GM23338 (cell line): ENCODE data around the gene TUBB3. TPM values are rescaled to one million over a fixed set of nuclear protein-coding genes. Genes with fewer than 3 reads are reported as not detected.

ENCODE experiments used
- ATAC-seq: fragments of 200-7000 bp; cut with Tn5 transposase; 3 replicates; pipeline ENCODE4 v1.9.1; 2020
- DNase-seq: peaks from one replicate; pipeline ENCODE4 v3.0.0-alpha.2; 2015; ENCODE audit warnings: low spot score
- H2AFZ ChIP-seq: fragments of 200-600 bp; sonication (generic); 2 replicates; pipeline ENCODE4 v1.8.0; 2016; ENCODE audit warnings: antibody characterized with exemption, mild to moderate bottlenecking, moderate library complexity
- H3F3A ChIP-seq: fragments of 200-600 bp; sonication (generic); replicated peaks from 2 replicates; pipeline ENCODE4 v1.8.0; 2017; ENCODE audit warnings: antibody characterized with exemption, mixed run types, low read depth
- H3K27ac ChIP-seq: fragments of 200-600 bp; sonication (generic); 2 replicates; pipeline ENCODE4 v1.6.1; 2016; ENCODE audit warnings: low read depth
- H3K27me3 ChIP-seq: fragments of 200-600 bp; sonication (generic); 2 replicates; pipeline ENCODE4 v1.8.0; 2016; ENCODE audit warnings: mild to moderate bottlenecking, mixed run types, moderate library complexity; ENCODE audit not compliant: insufficient read depth
- H3K36me3 ChIP-seq: fragments of 200-600 bp; sonication (generic); 2 replicates; pipeline ENCODE4 v1.8.0; 2016; ENCODE audit warnings: mild to moderate bottlenecking; ENCODE audit not compliant: insufficient read depth
- H3K4me1 ChIP-seq: fragments of 200-600 bp; sonication (generic); 2 replicates; pipeline ENCODE4 v1.8.0; 2016; ENCODE audit warnings: mild to moderate bottlenecking, moderate library complexity; ENCODE audit not compliant: insufficient read depth
- H3K4me2 ChIP-seq: fragments of 200-600 bp; sonication (generic); 2 replicates; pipeline ENCODE4 v1.7.1; 2017; ENCODE audit warnings: mixed run types
- H3K4me3 ChIP-seq: fragments of 200-600 bp; sonication (generic); 2 replicates; pipeline ENCODE4 v1.6.1; 2016; ENCODE audit warnings: mixed run types
- H3K79me2 ChIP-seq: fragments of 200-600 bp; sonication (generic); replicated peaks from 2 replicates; pipeline ENCODE4 v1.8.0; 2017; ENCODE audit warnings: mild to moderate bottlenecking; ENCODE audit not compliant: insufficient read depth
- H3K9me2 ChIP-seq: fragments of 200-600 bp; sonication (generic); 2 replicates; pipeline ENCODE4 v1.8.0; 2017; ENCODE audit not compliant: insufficient read depth
- H4K20me1 ChIP-seq: fragments of 200-600 bp; sonication (generic); replicated peaks from 2 replicates; pipeline ENCODE4 v1.8.0; 2017; ENCODE audit warnings: mild to moderate bottlenecking; ENCODE audit not compliant: insufficient read depth
- H3K27ac Mint-ChIP-seq: 2 replicates; pipeline ENCODE4 v1.8.0; 2020; ENCODE audit warnings: inconsistent platforms, mild to moderate bottlenecking, moderate library complexity, mixed read lengths
- H3K27me3 Mint-ChIP-seq: 3 replicates; pipeline ENCODE4 v1.8.0; 2022; ENCODE audit warnings: low read depth, mild to moderate bottlenecking, moderate library complexity, mixed read lengths, inconsistent platforms; ENCODE audit not compliant: insufficient read depth, poor library complexity
- H3K36me3 Mint-ChIP-seq: 3 replicates; pipeline ENCODE4 v1.8.0; 2021; ENCODE audit warnings: low read depth, mild to moderate bottlenecking, inconsistent platforms, moderate library complexity, mixed read lengths
- H3K4me1 Mint-ChIP-seq: 3 replicates; pipeline ENCODE4 v1.8.0; 2020; ENCODE audit warnings: mild to moderate bottlenecking, inconsistent platforms, mixed read lengths
- H3K4me3 Mint-ChIP-seq: 3 replicates; pipeline ENCODE4 v1.8.0; 2021; ENCODE audit warnings: moderate library complexity, mild to moderate bottlenecking, inconsistent platforms, mixed read lengths
- H3K9me3 Mint-ChIP-seq: 3 replicates; pipeline ENCODE4 v1.8.0; 2020; ENCODE audit warnings: moderate library complexity, mild to moderate bottlenecking, inconsistent platforms, mixed read lengths
- CREB1 ChIP-seq: fragments of 250-450 bp; sonication (Bioruptor Pico); IDR thresholded peaks from 2 replicates; pipeline ENCODE4 v1.5.0; 2020; ENCODE audit warnings: low read depth, mild to moderate bottlenecking, moderate library complexity
- CTCF ChIP-seq, 2 experiments: fragments of 200-600 bp in 1 of 2; sonication (generic) in 1 of 2; conservative IDR thresholded peaks; 2 replicates each; pipeline versions ENCODE4 v1.5.1 to v1.6.1; 2016 to 2017; ENCODE audit warnings: antibody characterized with exemption in 2 of 2, low read depth in 2 of 2, mild to moderate bottlenecking in 2 of 2, moderate library complexity in 1 of 2
- ETS1 ChIP-seq: IDR thresholded peaks from 2 replicates; pipeline ENCODE4 v1.6.1; 2016; ENCODE audit warnings: antibody characterized with exemption
- EZH2 ChIP-seq: fragments of 200-600 bp; sonication (generic); IDR thresholded peaks from one replicate; pipeline ENCODE4 v1.8.0; 2017; ENCODE audit warnings: antibody characterized with exemption, mild to moderate bottlenecking, low read depth; ENCODE audit not compliant: unreplicated experiment
- JUNB ChIP-seq: IDR thresholded peaks from one replicate; pipeline ENCODE4 v1.6.1; 2016; ENCODE audit warnings: antibody characterized with exemption; ENCODE audit not compliant: unreplicated experiment
- ZNF114 ChIP-seq: fragments of 250-450 bp; sonication (Bioruptor Pico); IDR thresholded peaks from 2 replicates; pipeline ENCODE4 v1.5.0; 2020; ENCODE audit warnings: mild to moderate bottlenecking, moderate library complexity
- ZNF331 ChIP-seq: fragments of 250-450 bp; sonication (Bioruptor Pico); IDR thresholded peaks from 2 replicates; pipeline ENCODE4 v1.5.0; 2020; ENCODE audit warnings: low read depth, mild to moderate bottlenecking, moderate library complexity
- polyA plus RNA-seq: library from polyadenylated mRNA; unstranded; fragments of >200 nt; fragmentation: Nextera tagmentation; extraction: Ambion mirVana; gene quantifications from 2 replicates; pipeline ENCODE4 v1.2.1, GENCODE V29; 2016
- total RNA-seq: library from RNA; depleted of rRNA; stranded (reverse); fragments of >200 nt; shearing (Covaris generic); gene quantifications from 2 replicates; pipeline ENCODE4 v1.2.3, GENCODE V29; 2014
- TF ChIP-seq, protein P1 (sequence below): fragments of 250-450 bp; sonication (Bioruptor Pico); IDR thresholded peaks from 2 replicates; pipeline ENCODE4 v1.5.0; 2020; ENCODE audit warnings: mild to moderate bottlenecking, moderate library complexity

The TUBB3 gene
- total and polyA plus RNA-seq, 2 experiments from 2014 or later, result 149 to 443 TPM

DNA sequence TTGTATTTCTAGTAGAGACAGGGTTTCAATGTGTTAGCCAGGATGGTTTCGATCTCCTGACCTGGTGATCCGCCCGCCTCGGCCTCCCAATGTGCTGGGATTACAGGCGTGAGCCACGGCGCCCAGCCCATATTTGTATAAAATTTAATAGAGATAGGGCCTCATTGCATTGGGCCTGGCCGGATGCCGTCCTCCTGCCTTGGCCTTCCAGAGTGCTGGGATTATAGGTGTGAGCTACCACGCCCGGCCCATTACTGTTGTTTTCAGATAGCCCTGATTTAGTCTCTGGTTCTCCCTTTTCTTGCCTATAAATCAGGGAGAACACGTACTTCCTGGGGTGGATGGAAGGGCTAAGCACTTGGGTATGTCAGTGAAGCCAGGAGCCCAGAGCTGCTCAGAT is 28.9 kb downstream of the TUBB3 start (continued):
- TF ChIP-seq, protein P1, sequence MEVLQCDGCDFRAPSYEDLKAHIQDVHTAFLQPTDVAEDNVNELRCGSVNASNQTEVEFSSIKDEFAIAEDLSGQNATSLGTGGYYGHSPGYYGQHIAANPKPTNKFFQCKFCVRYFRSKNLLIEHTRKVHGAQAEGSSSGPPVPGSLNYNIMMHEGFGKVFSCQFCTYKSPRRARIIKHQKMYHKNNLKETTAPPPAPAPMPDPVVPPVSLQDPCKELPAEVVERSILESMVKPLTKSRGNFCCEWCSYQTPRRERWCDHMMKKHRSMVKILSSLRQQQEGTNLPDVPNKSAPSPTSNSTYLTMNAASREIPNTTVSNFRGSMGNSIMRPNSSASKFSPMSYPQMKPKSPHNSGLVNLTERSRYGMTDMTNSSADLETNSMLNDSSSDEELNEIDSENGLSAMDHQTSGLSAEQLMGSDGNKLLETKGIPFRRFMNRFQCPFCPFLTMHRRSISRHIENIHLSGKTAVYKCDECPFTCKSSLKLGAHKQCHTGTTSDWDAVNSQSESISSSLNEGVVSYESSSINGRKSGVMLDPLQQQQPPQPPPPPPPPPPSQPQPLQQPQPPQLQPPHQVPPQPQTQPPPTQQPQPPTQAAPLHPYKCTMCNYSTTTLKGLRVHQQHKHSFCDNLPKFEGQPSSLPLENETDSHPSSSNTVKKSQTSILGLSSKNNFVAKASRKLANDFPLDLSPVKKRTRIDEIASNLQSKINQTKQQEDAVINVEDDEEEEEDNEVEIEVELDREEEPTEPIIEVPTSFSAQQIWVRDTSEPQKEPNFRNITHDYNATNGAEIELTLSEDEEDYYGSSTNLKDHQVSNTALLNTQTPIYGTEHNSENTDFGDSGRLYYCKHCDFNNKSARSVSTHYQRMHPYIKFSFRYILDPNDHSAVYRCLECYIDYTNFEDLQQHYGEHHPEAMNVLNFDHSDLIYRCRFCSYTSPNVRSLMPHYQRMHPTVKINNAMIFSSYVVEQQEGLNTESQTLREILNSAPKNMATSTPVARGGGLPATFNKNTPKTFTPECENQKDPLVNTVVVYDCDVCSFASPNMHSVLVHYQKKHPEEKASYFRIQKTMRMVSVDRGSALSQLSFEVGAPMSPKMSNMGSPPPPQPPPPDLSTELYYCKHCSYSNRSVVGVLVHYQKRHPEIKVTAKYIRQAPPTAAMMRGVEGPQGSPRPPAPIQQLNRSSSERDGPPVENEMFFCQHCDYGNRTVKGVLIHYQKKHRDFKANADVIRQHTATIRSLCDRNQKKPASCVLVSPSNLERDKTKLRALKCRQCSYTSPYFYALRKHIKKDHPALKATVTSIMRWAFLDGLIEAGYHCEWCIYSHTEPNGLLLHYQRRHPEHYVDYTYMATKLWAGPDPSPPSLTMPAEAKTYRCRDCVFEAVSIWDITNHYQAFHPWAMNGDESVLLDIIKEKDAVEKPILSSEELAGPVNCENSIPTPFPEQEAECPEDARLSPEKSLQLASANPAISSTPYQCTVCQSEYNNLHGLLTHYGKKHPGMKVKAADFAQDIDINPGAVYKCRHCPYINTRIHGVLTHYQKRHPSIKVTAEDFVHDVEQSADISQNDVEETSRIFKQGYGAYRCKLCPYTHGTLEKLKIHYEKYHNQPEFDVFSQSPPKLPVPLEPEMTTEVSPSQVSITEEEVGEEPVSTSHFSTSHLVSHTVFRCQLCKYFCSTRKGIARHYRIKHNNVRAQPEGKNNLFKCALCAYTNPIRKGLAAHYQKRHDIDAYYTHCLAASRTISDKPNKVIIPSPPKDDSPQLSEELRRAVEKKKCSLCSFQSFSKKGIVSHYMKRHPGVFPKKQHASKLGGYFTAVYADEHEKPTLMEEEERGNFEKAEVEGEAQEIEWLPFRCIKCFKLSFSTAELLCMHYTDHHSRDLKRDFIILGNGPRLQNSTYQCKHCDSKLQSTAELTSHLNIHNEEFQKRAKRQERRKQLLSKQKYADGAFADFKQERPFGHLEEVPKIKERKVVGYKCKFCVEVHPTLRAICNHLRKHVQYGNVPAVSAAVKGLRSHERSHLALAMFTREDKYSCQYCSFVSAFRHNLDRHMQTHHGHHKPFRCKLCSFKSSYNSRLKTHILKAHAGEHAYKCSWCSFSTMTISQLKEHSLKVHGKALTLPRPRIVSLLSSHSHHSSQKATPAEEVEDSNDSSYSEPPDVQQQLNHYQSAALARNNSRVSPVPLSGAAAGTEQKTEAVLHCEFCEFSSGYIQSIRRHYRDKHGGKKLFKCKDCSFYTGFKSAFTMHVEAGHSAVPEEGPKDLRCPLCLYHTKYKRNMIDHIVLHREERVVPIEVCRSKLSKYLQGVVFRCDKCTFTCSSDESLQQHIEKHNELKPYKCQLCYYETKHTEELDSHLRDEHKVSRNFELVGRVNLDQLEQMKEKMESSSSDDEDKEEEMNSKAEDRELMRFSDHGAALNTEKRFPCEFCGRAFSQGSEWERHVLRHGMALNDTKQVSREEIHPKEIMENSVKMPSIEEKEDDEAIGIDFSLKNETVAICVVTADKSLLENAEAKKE (CRISPR knock-in tag), result no peak
- no peak for TF ChIP-seq ZNF114 (CRISPR knock-in tag)
- TF ChIP-seq CTCF (conservative IDR thresholded peaks at IDR 0.05; ENCODE audit: low read depth in 2 of 2), result no peak
- no peak for TF ChIP-seq CREB1 (CRISPR knock-in tag)
- TF ChIP-seq ZNF331 (CRISPR knock-in tag), result no peak
- no peak for TF ChIP-seq EZH2
- no peak for TF ChIP-seq JUNB

DNA sequence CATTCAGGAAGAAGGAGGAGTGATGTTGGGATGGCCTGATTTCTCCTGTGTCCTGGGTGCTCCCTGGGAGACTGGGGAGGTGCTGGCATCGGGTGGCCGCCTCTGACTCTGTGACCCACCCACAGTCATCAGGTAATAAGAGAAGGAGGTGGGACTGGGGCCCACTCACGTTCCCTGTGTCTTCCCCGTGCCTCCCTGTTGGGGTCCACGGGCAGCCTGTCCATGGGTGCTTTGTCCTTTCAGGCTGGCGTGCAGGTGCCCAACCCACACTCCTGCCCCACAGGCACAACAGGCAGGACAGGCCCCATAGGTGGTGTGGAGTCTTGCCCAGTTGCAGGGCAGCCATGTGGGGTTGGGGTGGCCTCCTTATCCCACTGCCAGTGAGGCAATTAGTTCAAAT is 29.4 kb downstream of the TUBB3 start:
- ATAC-seq, result no peak
- no peak overlapping the region for H3K4me3 Mint-ChIP-seq
- no peaks in the 10 kb centered on the region for H3K9me2 ChIP-seq
- H3K4me2 ChIP-seq, result no peak overlapping the region
- no peaks in the 10 kb centered on the region; the same call in 1 of the 2 replicates for H3F3A ChIP-seq
- TF ChIP-seq ETS1, result no peak
- TF ChIP-seq CTCF (conservative IDR thresholded peaks at IDR 0.05; ENCODE audit: low read depth in 2 of 2), result no peak
- TF ChIP-seq CREB1 (CRISPR knock-in tag), result no peak
- peaks cover 3% of the 10 kb centered on the region; the same call in 1 of the 3 replicates for H3K9me3 Mint-ChIP-seq
- H4K20me1 ChIP-seq, result no peaks in the 10 kb centered on the region; the same call in 1 of the 2 replicates
- no peak overlapping the region for H2AFZ ChIP-seq
- H3K36me3 ChIP-seq, result no peaks in the 10 kb centered on the region
- H3K4me1 Mint-ChIP-seq, result peaks cover 2% of the 10 kb centered on the region; the same call in 1 of the 3 replicates
- H3K27ac ChIP-seq, result no peak overlapping the region
- DNase-seq, result no peak
- no peak overlapping the region for H3K27ac Mint-ChIP-seq
- no peak overlapping the region for H3K4me3 ChIP-seq
- H3K36me3 Mint-ChIP-seq, result peaks cover 2% of the 10 kb centered on the region; the same call in 2 of the 3 replicates
- peaks cover 3% of the 10 kb centered on the region; the same call in 1 of the 2 replicates for H3K4me1 ChIP-seq
- H3K27me3 Mint-ChIP-seq, result peaks cover 25% of the 10 kb centered on the region
- H3K79me2 ChIP-seq, result no peaks in the 10 kb centered on the region
- peaks cover 17% of the 10 kb centered on the region for H3K27me3 ChIP-seq
